Loucy (cell line): ENCODE data around the gene STRN.

ENCODE experiments used
- H2AFZ ChIP-seq: fragments of 200-600 bp; sonication (generic); 2 replicates; pipeline ENCODE4 v1.6.0; 2016; ENCODE audit warnings: antibody characterized with exemption, mild to moderate bottlenecking, low read length, moderate library complexity
- H3F3A ChIP-seq: fragments of 200-600 bp; 2 replicates; pipeline ENCODE4 v1.6.0; 2016; ENCODE audit warnings: antibody characterized with exemption, low read depth, mild to moderate bottlenecking
- H3K27me3 ChIP-seq: fragments of 200-600 bp; sonication (generic); 2 replicates; pipeline ENCODE4 v1.6.1; 2014; ENCODE audit warnings: low read length, mild to moderate bottlenecking; ENCODE audit not compliant: insufficient read depth, poor library complexity, severe bottlenecking
- H3K36me3 ChIP-seq: fragments of 200-600 bp; sonication (generic); 2 replicates; pipeline ENCODE4 v1.6.1; 2016; ENCODE audit warnings: low read length; ENCODE audit not compliant: insufficient read depth
- H3K4me1 ChIP-seq: fragments of 200-600 bp; sonication (generic); 2 replicates; pipeline ENCODE4 v1.5.1; 2014; ENCODE audit warnings: low read length, mild to moderate bottlenecking; ENCODE audit not compliant: insufficient read depth, poor library complexity, severe bottlenecking
- H3K4me2 ChIP-seq: fragments of 200-600 bp; sonication (generic); 2 replicates; pipeline ENCODE4 v1.6.0; 2014; ENCODE audit warnings: antibody characterized with exemption, low read length, low read depth, mild to moderate bottlenecking; ENCODE audit not compliant: poor library complexity, severe bottlenecking
- H3K4me3 ChIP-seq: fragments of 200-600 bp; sonication (generic); 2 replicates; pipeline ENCODE4 v1.5.1; 2014; ENCODE audit warnings: low read length, mild to moderate bottlenecking, mixed read lengths; ENCODE audit not compliant: poor library complexity, severe bottlenecking
- H3K79me2 ChIP-seq: fragments of 200-600 bp; sonication (generic); 2 replicates; pipeline ENCODE4 v1.6.1; 2014; ENCODE audit warnings: low read length; ENCODE audit not compliant: insufficient read depth
- H3K9ac ChIP-seq: fragments of 200-600 bp; sonication (generic); 2 replicates; pipeline ENCODE4 v1.6.0; 2014; ENCODE audit warnings: mild to moderate bottlenecking, low read depth, low read length, moderate library complexity; ENCODE audit not compliant: poor library complexity, severe bottlenecking
- H3K9me2 ChIP-seq: fragments of 200-600 bp; sonication (generic); replicated peaks from 2 replicates; pipeline ENCODE4 v1.6.1; 2016; ENCODE audit warnings: low read depth, low read length, mixed read lengths
- H3K9me3 ChIP-seq: fragments of 200-600 bp; sonication (generic); 2 replicates; pipeline ENCODE4 v1.6.1; 2014; ENCODE audit warnings: mild to moderate bottlenecking, antibody characterized with exemption, low read length, low read depth; ENCODE audit not compliant: insufficient read depth
- H4K20me1 ChIP-seq: fragments of 200-600 bp; sonication (generic); 2 replicates; pipeline ENCODE4 v1.6.0; 2014; ENCODE audit warnings: antibody characterized with exemption, low read length, mild to moderate bottlenecking; ENCODE audit not compliant: insufficient read depth, poor library complexity, severe bottlenecking
- CTCF ChIP-seq: fragments of 200-600 bp; sonication (generic); conservative IDR thresholded peaks from 2 replicates; pipeline ENCODE4 v1.5.1; 2014; ENCODE audit warnings: mild to moderate bottlenecking, antibody characterized with exemption, low read length
- EZH2phosphoT487 ChIP-seq: fragments of 200-600 bp; IDR thresholded peaks from 2 replicates; pipeline ENCODE4 v1.6.1; 2018; ENCODE audit warnings: antibody characterized with exemption, mild to moderate bottlenecking, moderate library complexity, borderline replicate concordance

STRN gene

GRCh38 chr2:36973320-36973719 lies 7.0 kb upstream of the STRN start:
- Histone ChIP-seq H3K4me2 (no peak overlapping the region), H3K36me3 (no peaks in the 10 kb centered on the region), H2AFZ (0 out of 2 replicates have a peak overlapping the region, but pooled peaks have one; percentile 39), H3K9ac (no peak overlapping the region), H3F3A (no peaks in the 10 kb centered on the region), H3K4me1 (peaks cover 8% of the 10 kb centered on the region), H3K9me3 (no peaks in the 10 kb centered on the region), H3K79me2 (no peaks in the 10 kb centered on the region), H3K4me3 (no peak overlapping the region), H3K27me3 (no peaks in the 10 kb centered on the region), H3K9me2 (no peaks in the 10 kb centered on the region), H4K20me1 (no peaks in the 10 kb centered on the region)
- no peak for TF ChIP-seq EZH2phosphoT487
- TF ChIP-seq CTCF: no peak

GRCh38 chr2:36971990-36972389 lies 5.7 kb upstream of the STRN start:
- TF ChIP-seq CTCF (no peak), EZH2phosphoT487 (no peak)
- no peaks in the 10 kb centered on the region for H3K9me2 ChIP-seq
- H3F3A ChIP-seq: no peaks in the 10 kb centered on the region
- H3K4me1 ChIP-seq: peaks cover 21% of the 10 kb centered on the region
- no peaks in the 10 kb centered on the region for H3K9me3 ChIP-seq
- no peaks in the 10 kb centered on the region for H4K20me1 ChIP-seq
- H3K4me2 ChIP-seq: no peak overlapping the region
- H3K4me3 ChIP-seq: no peak overlapping the region
- H2AFZ ChIP-seq: no peak overlapping the region
- H3K79me2 ChIP-seq: no peaks in the 10 kb centered on the region
- no peaks in the 10 kb centered on the region for H3K36me3 ChIP-seq
- no peaks in the 10 kb centered on the region for H3K27me3 ChIP-seq
- H3K9ac ChIP-seq: no peak overlapping the region

- Histone ChIP-seq H3K4me3 (peak overlapping the region; percentile 86), H3K9ac (peak overlapping the region; percentile 85), H3K9me2 (no peaks in the 10 kb centered on the region), H3K36me3 (no peaks in the 10 kb centered on the region), H3K4me2 (peak overlapping the region; percentile 82), H3K9me3 (no peaks in the 10 kb centered on the region), H3F3A (no peaks in the 10 kb centered on the region), H3K4me1 (peaks cover 41% of the 10 kb centered on the region), H2AFZ (peak overlapping the region; percentile 81), H3K27me3 (no peaks in the 10 kb centered on the region), H3K79me2 (peaks cover 37% of the 10 kb centered on the region), H4K20me1 (peaks cover 11% of the 10 kb centered on the region)
- TF ChIP-seq EZH2phosphoT487 (no peak), CTCF (no peak)
Observed at GRCh38 chr2:36967236-36967876, 1.0 kb upstream of the STRN start.
